MV-4-11 (cell line): ENCODE results near the gene SLPI.

Experiments used
- DNase-seq: peaks from one replicate; lab custom pipeline; 2025; lab: John Stamatoyannopoulos, UW

Gene SLPI

DNA sequence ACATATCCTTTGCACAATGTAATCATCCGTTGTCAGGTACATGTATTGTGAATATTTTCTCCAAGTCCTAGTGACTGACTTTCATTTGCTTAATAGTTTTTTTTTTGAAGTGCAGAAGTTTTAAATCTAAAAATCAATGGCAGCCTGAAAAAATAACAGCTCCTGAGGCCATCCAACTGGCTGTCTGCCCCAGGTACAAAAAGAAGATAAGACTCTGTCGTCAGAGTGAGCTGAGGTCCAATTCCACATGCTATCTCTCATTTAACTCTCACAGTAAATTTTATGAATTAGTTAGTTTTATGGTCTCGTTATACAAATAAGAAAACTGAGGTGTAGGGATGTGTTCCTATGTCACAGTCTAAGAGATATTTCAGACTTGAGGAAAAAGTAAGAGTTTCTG, 21.0 kb upstream of the SLPI start:
- no peak for DNase-seq

DNA sequence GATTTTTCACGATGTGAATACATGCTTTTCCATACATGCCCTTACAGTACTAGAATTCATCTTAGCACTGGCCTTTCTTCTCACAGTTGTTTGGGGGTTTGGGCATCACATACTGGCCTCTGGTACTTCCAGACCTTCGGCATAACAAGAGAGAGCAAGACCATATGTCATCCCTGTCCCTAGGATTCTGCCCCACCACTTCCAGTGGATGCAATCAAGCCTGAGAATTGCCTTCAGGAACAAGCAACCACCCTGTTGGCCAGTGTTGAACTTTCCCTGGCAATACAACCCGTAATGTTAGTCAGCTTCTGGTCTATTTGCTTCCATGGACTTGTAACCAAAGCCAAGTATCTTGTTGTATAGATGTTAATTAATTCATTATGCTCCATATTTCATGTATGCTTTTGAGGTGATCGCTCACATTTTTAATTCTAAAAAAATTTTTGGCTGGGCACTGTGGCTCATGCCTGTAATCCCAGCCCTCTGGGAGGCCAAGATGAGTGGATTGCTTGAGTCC, 15.4 kb upstream of the SLPI start:
- no peak for DNase-seq

GRCh38 chr20:45269056-45269455, 14.7 kb upstream of the SLPI start:
- no peak for DNase-seq

DNA sequence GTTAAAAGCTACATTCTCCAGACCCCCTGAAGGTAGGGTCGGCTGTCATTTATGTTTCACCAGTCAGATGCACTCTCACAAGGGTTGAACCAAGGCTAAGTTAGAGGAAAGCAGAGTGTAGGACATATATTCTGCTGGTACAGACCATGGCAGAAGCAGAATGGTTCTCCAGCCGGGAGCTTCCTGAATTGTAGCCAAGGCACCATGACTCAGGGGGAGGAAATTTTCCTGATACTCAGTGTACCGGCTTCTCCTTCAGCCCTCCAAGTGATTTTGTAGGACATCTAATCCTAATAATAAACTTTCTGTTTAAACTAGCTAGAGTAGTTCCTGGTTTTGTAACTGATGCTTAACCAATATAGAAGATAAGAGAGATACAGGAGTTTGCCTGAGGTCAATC, 14.2 kb upstream of the SLPI start:
- no peak for DNase-seq

GRCh38 chr20:45266977-45267376, 12.6 kb upstream of the SLPI start:
- DNase-seq = no peak

DNA sequence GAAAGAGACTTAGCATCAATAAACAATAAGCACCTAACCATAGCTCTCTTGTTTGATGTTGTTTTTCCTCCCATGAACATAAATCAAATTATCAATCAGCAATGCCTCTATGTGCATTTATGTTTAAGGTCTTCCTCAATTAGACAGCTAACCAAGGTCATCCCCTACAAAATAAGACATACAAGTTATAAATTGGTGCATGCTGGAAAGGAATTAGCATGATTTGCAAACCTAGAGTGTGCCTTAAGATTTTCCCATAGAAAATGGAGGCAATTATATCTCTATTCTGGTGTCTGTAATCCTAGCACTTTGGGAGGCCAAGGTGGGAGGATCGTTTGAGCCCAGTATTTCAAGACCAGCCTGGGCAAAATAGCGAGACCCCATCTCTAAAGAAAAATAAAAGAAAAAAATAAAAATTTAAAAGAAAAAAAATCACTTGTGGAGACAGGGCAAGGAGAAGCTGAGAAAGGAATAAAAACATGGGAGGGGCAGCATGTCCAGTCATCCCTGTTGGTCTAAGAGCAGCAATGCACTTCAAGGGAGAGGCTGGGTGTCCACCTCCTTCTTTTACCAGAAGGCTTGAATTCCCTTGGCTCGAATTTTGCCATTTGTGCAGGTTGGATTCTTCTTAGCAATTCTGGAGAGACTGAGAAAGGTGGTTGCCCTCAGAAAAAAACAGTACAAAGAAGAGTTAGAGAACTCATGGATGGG, 9.3 kb upstream of the SLPI start:
- no peak for DNase-seq

DNA sequence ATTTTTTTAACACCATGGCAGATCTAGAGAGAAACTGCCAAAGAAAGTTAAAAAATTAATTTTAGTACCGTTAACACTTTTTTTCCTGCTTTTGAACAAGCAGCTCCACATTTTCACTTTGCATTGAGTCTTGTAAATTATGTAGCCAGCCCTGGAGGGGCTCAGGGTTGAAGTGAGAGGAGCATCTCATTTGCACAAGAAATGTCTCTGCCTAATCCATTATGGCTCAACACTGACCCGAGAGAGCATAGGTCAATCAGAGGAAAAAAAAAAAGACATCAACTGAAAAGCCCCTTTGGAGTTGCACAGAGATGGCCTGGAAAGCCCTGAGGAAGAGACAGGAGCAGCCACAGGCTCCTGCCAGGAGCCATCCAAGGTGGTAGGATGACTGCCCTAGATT, 4.3 kb upstream of the SLPI start:
- no peak for DNase-seq

DNA sequence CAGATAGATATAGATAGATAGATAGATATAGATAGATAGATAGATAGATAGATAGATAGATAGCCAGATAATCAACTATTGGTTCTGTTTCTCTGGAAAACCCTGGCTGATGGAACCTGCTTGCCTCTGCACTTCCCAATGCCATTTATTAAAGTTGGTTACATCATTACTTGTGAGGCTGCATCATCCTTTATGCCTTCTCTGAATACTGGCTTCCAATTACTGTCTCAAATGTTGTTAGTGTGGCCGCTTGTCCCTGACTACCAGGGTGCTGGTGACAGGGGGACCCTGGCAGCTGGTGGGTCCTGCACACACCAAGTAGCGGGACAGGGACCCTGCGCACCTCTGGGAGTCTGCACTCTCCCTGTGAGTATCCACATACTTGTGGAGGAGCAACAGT, 3.9 kb upstream of the SLPI start:
- no peak for DNase-seq

GRCh38 chr20:45257711-45258110, 3.3 kb upstream of the SLPI start:
- DNase-seq = no peak

DNA sequence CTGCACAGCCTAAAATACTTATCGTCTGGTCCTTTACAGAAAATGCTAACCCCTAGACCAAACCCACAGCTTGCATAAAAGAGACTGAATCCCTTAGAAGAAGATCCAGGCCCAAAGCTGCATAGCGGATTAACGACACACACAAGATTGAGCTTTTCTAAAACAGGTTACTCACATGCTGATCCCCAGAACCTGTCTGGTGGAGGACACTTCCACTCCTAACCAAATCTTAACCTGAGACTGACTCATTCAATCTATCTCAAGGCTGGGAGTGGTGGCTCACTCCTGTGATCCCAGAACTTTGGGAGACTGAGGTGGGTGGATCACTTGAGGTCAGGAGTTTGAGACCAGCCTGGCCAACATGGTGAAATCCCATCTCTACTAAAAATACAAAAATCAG, 2.8 kb upstream of the SLPI start:
- DNase-seq = no peak

GRCh38 chr20:45253261-45253660, 1.1 kb downstream of the SLPI start:
- no peak for DNase-seq

GRCh38 chr20:45251884-45252560, 2.3 kb downstream of the SLPI start:
- DNase-seq = no peak

DNA sequence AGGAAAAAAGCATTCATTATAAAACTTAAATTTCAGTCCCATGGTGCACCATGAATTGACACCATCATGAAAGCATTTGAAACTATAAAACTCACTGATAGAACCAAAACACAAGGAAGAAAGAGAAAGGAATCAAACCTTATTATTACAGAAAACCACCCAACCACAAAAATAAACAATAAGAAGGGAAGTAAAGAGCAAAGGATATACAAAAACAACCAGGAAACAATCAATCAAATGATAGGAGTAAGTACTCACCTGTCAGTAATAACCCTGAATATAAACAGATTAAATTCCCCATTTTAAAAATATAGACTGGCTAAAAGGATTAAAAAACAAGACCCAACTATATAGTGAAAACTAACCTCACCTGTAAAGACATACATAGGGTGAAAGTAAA, 5.8 kb downstream of the SLPI start:
- no peak for DNase-seq

DNA sequence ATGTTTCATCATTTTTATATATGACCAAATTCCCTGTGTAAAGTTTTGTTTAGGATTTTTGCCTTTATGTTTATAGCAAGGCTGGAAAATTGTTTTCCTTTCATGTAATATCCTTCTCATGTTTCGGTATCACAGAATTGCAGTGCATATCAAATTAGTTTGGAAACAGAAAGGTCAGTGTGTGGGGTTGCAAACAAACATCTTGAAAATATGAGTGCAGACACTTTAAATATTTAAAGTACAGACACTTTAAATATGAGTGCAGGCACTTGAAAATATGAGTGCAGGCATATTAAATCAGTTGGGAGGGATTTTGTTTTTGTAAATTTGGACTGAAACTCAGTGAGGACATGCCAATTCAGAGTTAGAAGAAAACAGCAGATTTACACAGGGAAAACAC, 6.5 kb downstream of the SLPI start:
- no peak for DNase-seq

DNA sequence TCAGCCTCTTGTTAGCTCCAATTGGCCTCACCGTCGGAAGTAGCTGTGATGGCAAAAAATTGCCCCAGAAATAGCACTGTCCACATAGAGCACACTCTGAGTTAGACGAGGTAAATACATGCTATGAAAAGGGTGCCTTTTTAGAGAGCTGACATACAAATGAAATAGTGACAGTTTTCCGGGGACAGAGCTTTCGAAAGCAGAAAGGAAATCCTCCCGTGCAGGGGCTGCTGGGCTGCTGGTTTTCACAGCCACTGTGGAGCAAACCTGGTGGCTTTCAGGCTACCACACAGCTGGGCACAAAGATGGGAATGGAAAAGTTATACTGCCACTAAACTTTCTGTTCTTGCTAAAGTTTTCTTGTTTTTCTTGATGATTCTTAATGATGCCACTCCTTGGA, 8.3 kb downstream of the SLPI start:
- peak; percentile 7 for DNase-seq

DNA sequence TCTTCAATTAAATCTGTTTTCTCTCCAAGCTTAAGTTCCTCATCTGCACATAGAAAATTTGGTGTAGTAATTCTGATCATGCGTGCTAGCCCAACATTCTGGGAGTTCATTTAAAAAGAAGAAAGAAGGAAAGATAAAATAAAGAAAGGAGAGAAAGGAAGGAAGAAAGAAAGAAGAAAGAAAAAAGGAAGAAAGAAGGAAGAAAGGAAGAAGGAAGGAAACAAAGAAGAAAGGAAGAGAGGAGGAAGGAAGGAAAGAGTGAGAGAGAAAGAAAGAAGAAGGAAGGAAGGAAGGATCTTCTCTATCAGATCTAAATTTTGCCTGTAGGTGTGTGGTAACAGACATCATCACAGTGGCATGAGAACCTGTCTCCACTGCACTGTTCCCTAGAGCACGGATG, 16.2 kb downstream of the SLPI start:
- no peak for DNase-seq

DNA sequence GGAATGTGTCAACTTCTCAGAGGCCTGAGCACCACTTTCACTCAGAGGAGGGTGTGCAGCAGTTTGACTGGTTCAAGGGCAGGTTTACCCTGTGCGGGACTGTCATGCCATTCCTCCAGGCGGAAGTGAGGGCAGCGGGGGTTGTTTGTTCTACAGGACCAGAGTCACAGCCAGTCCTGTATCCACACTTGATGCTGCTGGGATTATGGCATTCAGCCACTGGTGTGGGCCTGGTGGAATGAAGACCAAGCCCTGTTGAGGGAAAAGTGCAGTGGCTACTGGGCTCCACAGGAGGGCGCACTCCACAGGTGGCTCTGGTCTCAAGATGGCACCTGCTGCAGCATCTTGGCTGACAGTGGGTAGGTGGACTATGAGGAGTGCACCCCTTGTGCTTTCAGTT, 18.4 kb downstream of the SLPI start:
- DNase-seq = no peak

GRCh38 chr20:45230631-45231030, 23.7 kb downstream of the SLPI start:
- DNase-seq = no peak

DNA sequence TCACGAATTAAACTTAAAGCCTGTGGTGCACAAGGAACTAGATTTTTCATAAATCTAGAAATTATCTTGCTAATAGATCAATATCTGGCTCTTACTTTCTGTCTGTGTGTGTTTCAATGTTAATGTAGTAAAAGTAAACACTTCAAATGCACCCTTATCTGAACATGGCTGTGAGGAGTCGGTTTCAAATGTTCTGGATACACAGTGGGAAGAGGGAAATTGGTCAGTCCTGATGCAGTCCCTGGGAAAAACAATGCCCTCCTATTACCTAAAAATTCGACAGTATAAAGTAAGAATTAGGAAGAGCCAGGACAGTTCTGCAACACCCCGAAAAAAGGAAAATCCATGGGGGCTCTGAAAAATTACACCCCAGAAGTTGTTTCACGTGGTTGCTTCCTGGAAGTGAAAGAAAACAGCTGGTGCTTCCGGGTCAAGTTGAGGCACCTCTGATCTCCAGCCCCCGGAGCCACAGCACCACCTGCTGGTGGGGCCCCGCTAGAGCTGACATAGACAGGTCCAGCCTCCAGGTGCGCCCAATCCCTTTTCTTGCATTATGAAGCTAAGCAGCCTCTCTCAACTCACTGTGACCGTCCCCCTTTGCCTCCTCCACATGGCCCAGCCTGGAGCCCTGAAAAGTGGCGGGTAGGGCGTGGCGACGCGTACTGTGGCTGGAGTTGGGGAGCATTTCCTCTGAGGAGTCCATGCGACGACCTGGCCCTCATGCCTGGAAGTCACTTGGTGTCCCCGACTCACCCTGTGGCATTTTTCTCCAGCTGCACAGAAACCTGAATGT, 24.9 kb downstream of the SLPI start:
- peak; percentile 49 for DNase-seq

GRCh38 chr20:45226287-45226686, 28.1 kb downstream of the SLPI start:
- DNase-seq = no peak

DNA sequence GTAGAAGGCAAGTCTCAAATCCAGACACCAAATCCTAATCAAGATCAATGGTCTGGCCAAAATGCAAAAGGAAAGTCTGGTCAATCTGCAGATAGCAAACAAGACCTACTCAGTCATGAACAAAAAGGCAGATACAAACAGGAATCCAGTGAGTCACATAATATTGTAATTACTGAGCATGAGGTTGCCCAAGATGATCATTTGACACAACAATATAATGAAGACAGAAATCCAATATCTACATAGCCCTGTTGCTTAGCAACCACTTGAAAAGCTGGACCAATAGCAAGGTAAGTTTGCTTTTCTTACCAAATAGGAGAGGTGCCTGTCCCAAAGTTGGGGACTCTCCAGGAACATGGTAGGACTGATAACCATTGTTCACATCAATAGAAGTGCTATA, 31.2 kb downstream of the SLPI start:
- DNase-seq = no peak

DNA sequence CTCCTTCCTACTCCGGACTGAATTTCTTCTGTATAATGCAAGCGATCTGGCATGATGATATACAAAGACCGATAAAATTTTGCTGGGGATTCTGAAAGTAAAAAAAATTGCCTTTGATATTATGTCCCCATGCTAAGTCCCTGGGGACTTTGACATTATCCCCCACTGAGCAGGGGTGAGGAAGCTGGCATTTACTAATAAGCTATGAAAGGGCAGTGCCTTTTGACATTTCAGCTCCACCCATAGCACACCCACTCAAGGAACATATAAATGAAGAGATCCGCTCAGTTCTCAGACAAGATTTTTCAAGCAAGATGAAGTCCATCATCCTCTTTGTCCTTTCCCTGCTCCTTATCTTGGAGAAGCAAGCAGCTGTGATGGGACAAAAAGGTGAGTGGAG, 33.3 kb downstream of the SLPI start, which contains the start of gene SEMG2:
TSS of gene SEMG2 (plus strand) at position 298 of the 400 bp plus-strand sequence. CDS start at position 315, 17 bp downstream.
- DNase-seq = no peak

GRCh38 chr20:45218636-45219035, 35.7 kb downstream of the SLPI start:
- no peak for DNase-seq
